A549 (cell line): ENCODE measurements around the gene ACAD10. TPM values are rescaled to one million over a fixed set of nuclear protein-coding genes. Genes with fewer than 3 reads are reported as not detected.

ENCODE experiments used
- ATAC-seq, 2 experiments: fragments of 200-7000 bp in 1 of 2; fragments of >200 bp in 1 of 2; cut with Nextera tagmentation in 1 of 2; cut with Tn5 transposase in 1 of 2; 3 replicates each; pipeline versions ENCODE4 v1.8.0 to v1.9.1; 2018 to 2020; ENCODE audit warnings: mild to moderate bottlenecking in 1 of 2, moderate library complexity in 1 of 2
- CTCF ChIA-PET: fragments of 300-600 bp; sonication (Branson Sonifier 250); formaldehyde crosslinking; extraction: SDS; loops from one replicate; lab custom pipeline; 2021; ENCODE audit warnings: antibody characterized with exemption, inconsistent platforms; lab: Yijun Ruan, JAX
- POLR2A ChIA-PET: fragments of 350-600 bp; formaldehyde crosslinking; extraction: SDS; loops from one replicate; lab custom pipeline; 2021; ENCODE audit warnings: antibody characterized with exemption, inconsistent platforms; lab: Yijun Ruan, JAX
- DNase-seq, 2 experiments: peaks; one replicate each; pipeline versions ENCODE4 v3.0.0 to v3.0.0-alpha.2; 2011 to 2016; ENCODE audit warnings: low read depth in 1 of 2, low spot score in 1 of 2
- FAIRE-seq: peaks from 2 replicates; lab custom pipeline; 2011; peaks lifted over from hg19 to GRCh38; lab: Jason Lieb, UNC
- H3K27ac ChIP-seq, 2 experiments: fragments of >200 bp; sonication (Bioruptor Twin); formaldehyde crosslinking; 3 replicates each; pipeline ENCODE4 v1.5.1; 2016 to 2017
- H3K4me1 ChIP-seq: fragments of >200 bp; sonication (Bioruptor Twin); formaldehyde crosslinking; 3 replicates; pipeline ENCODE4 v1.6.1; 2016
- H3K4me2 ChIP-seq: fragments of >200 bp; sonication (Bioruptor Twin); formaldehyde crosslinking; 3 replicates; pipeline ENCODE4 v1.6.1; 2016
- H3K4me3 ChIP-seq: fragments of >200 bp; sonication (Bioruptor Twin); formaldehyde crosslinking; 3 replicates; pipeline ENCODE4 v1.5.1; 2016
- H3K9me3 ChIP-seq: fragments of >200 bp; sonication (Bioruptor Twin); formaldehyde crosslinking; 3 replicates; pipeline ENCODE4 v1.6.1; 2016
- CBX8 ChIP-seq: fragments of 200-600 bp; sonication (generic); IDR thresholded peaks from 2 replicates; pipeline ENCODE4 v1.6.1; 2016
- CTCF ChIP-seq: fragments of >200 bp; sonication (Bioruptor Twin); formaldehyde crosslinking; IDR thresholded peaks from 3 replicates; pipeline ENCODE4 v1.5.1; 2016
- E2F6 ChIP-seq: IDR thresholded peaks from 2 replicates; pipeline ENCODE4 v1.6.1; 2012; ENCODE audit warnings: low read depth, borderline replicate concordance
- EHMT2 ChIP-seq: fragments of 200-600 bp; sonication (generic); IDR thresholded peaks from 2 replicates; pipeline ENCODE4 v1.6.1; 2016; ENCODE audit warnings: antibody characterized with exemption, low read depth, mild to moderate bottlenecking, moderate library complexity
- ESRRA ChIP-seq: fragments of 150-350 bp; IDR thresholded peaks from 2 replicates; pipeline ENCODE4 v1.6.1; 2014; ENCODE audit warnings: mild to moderate bottlenecking, low read length, borderline replicate concordance
- FOXS1 ChIP-seq: fragments of 250-450 bp; sonication (Bioruptor Pico); IDR thresholded peaks from 2 replicates; pipeline ENCODE4 v1.5.0; 2020; ENCODE audit warnings: mild to moderate bottlenecking, moderate library complexity
- GATA3 ChIP-seq: IDR thresholded peaks from 2 replicates; pipeline ENCODE4 v1.6.1; 2012; ENCODE audit warnings: borderline replicate concordance
- HDAC2 ChIP-seq: fragments of 200-600 bp; sonication (generic); IDR thresholded peaks from 2 replicates; pipeline ENCODE4 v1.6.1; 2016
- JUN ChIP-seq, 2 experiments: fragments of >200 bp; sonication (Bioruptor Twin); formaldehyde crosslinking; IDR thresholded peaks; 2 replicates in 1 of 2; 3 replicates in 1 of 2; pipeline ENCODE4 v1.6.1; 2016 to 2017
- KDM1A ChIP-seq: fragments of 200-600 bp; sonication (generic); IDR thresholded peaks from 2 replicates; pipeline ENCODE4 v1.6.1; 2016; ENCODE audit warnings: low read depth, mild to moderate bottlenecking
- KDM5A ChIP-seq: fragments of 200-600 bp; sonication (generic); IDR thresholded peaks from 2 replicates; pipeline ENCODE4 v1.6.1; 2016; ENCODE audit warnings: antibody characterized with exemption, mild to moderate bottlenecking
- MAZ ChIP-seq: fragments of 150-350 bp; IDR thresholded peaks from 2 replicates; pipeline ENCODE4 v1.6.1; 2014; ENCODE audit warnings: antibody characterized with exemption, low read depth, low read length, borderline replicate concordance
- MYC ChIP-seq: IDR thresholded peaks from 2 replicates; pipeline ENCODE4 v1.6.1; 2012; ENCODE audit warnings: mild to moderate bottlenecking, inconsistent platforms, low read length, improper control_type of control experiment, borderline replicate concordance
- NR3C1 ChIP-seq: fragments of >200 bp; sonication (Bioruptor Twin); formaldehyde crosslinking; IDR thresholded peaks from 3 replicates; pipeline ENCODE4 v1.6.1; 2017
- POLR2AphosphoS2 ChIP-seq: conservative IDR thresholded peaks from 2 replicates; pipeline ENCODE4 v1.6.1; 2012; ENCODE audit warnings: low read length, improper control_type of control experiment, inconsistent platforms
- RARB ChIP-seq: fragments of 250-450 bp; sonication (Bioruptor Pico); IDR thresholded peaks from 2 replicates; pipeline ENCODE4 v1.8.0; 2021; ENCODE audit warnings: mild to moderate bottlenecking, moderate library complexity
- RCOR1 ChIP-seq: fragments of 150-350 bp; IDR thresholded peaks from 2 replicates; pipeline ENCODE4 v1.6.1; 2014; ENCODE audit warnings: antibody characterized with exemption, low read length, low read depth
- RNF2 ChIP-seq: fragments of 200-600 bp; sonication (generic); IDR thresholded peaks from 2 replicates; pipeline ENCODE4 v1.6.1; 2016; ENCODE audit warnings: low read depth, mild to moderate bottlenecking, antibody characterized with exemption, moderate library complexity, borderline replicate concordance
- SREBF2 ChIP-seq: fragments of 450-650 bp; IDR thresholded peaks from 2 replicates; pipeline ENCODE4 v1.6.1; 2014; ENCODE audit warnings: mild to moderate bottlenecking, moderate library complexity
- TP53 ChIP-seq: fragments of 250-450 bp; sonication (Bioruptor Pico); IDR thresholded peaks from 2 replicates; pipeline ENCODE4 v1.5.0; 2021; ENCODE audit warnings: mild to moderate bottlenecking, moderate library complexity
- USF2 ChIP-seq: fragments of 450-650 bp; IDR thresholded peaks from 2 replicates; pipeline ENCODE4 v1.6.1; 2014; ENCODE audit warnings: antibody characterized with exemption
- ZSCAN20 ChIP-seq: fragments of 250-450 bp; sonication (Bioruptor Pico); IDR thresholded peaks from 2 replicates; pipeline ENCODE4 v1.8.0; 2022; ENCODE audit warnings: mild to moderate bottlenecking, moderate library complexity
- WGBS: methylation state at CpG from one replicate; pipeline ENCODE4 v1.1.6; 2017; ENCODE audit errors: missing lambda C conversion rate; 5-methylcytosine and 5-hydroxymethylcytosine counted together
- polyA plus RNA-seq, 4 experiments: library from polyadenylated mRNA; depleted of rRNA in 3 of 4; stranded (reverse); fragments of >200 nt; fragmentation: RNase III in 1 of 4; extraction: RNeasy Plus Mini Kit Qiagen cat#74134 plus additional on column Dnase treatment in 1 of 4; gene quantifications; 2 replicates in 3 of 4; 3 replicates in 1 of 4; pipeline ENCODE4 v1.2.3, GENCODE V29; 2011 to 2017

ACAD10 gene
- polyA plus RNA-seq, 2 of the 4 experiments (the other 2 are of a cell fraction) = 15.1 to 22.0 TPM

GRCh38 chr12:111642681-111643426 lies 43.0 kb upstream of the ACAD10 start:
- CTCF ChIA-PET = interaction anchor here (0.8 kb wide), 1 partner anchor 30 kb away, joined by 3 read pairs; no protein-coding TSS in a partner anchor
- no peak overlapping the region for H3K4me2 ChIP-seq
- POLR2A ChIA-PET = no interaction called here
- FAIRE-seq (no peak), ATAC-seq (no peak), DNase-seq (no peak)
- H3K27ac ChIP-seq = no peak overlapping the region
- no peaks in the 10 kb centered on the region for H3K9me3 ChIP-seq
- no peaks in the 10 kb centered on the region for H3K4me1 ChIP-seq
- no peak overlapping the region for H3K4me3 ChIP-seq
- TF ChIP-seq KDM5A (no peak), HDAC2 (no peak), GATA3 (no peak), ZSCAN20 (CRISPR knock-in tag) (no peak), USF2 (no peak), CBX8 (no peak), KDM1A (no peak), MAZ (no peak), SREBF2 (no peak), NR3C1 (no peak), FOXS1 (no peak), MYC (no peak), ESRRA (no peak), EHMT2 (no peak), E2F6 (no peak), RCOR1 (no peak), CTCF (no peak)
- WGBS = 85% methylated on average over 4 of the region's 4 CpGs

GRCh38 chr12:111643427-111643826 lies 42.4 kb upstream of the ACAD10 start:
- Histone ChIP-seq H3K9me3 (no peaks in the 10 kb centered on the region), H3K4me2 (no peak overlapping the region), H3K4me1 (no peaks in the 10 kb centered on the region), H3K27ac (no peak overlapping the region), H3K4me3 (no peak overlapping the region)
- WGBS = 73% methylated on average over 3 of the region's 3 CpGs
- ChIA-PET POLR2A (no interaction called here), CTCF (interaction anchor here (0.8 to 1.0 kb wide), 2 partner anchors 30 to 192 kb away, joined by 3 read pairs; no protein-coding TSS in a partner anchor)
- ATAC-seq = no peak
- FAIRE-seq = no peak
- no peak for DNase-seq
- TF ChIP-seq RARB (CRISPR knock-in tag) (no peak), RNF2 (no peak), POLR2AphosphoS2 (no peak), JUN (IDR thresholded peaks at IDR 0.05) (no peak), E2F6 (no peak), TP53 (CRISPR knock-in tag) (no peak)
